Activated naive CD8-positive, alpha-beta T cell (primary cell): ENCODE measurements around the gene ZIM2.
"Not testable (repeated sequence)": the region's sequence is repeated elsewhere in the genome, so short reads cannot be mapped to it uniquely, and the experiment has no call there.

Source experiments
- H3K27ac Mint-ChIP-seq: one replicate; pipeline ENCODE4 v1.8.0; 2021; ENCODE audit warnings: mixed read lengths
- H3K27me3 Mint-ChIP-seq: one replicate; pipeline ENCODE4 v1.8.0; 2021; ENCODE audit warnings: mixed read lengths
- H3K36me3 Mint-ChIP-seq: one replicate; pipeline ENCODE4 v1.8.0; 2021; ENCODE audit warnings: mixed read lengths
- H3K4me1 Mint-ChIP-seq: one replicate; pipeline ENCODE4 v1.8.0; 2021; ENCODE audit warnings: low read depth, mixed read lengths
- H3K4me3 Mint-ChIP-seq: one replicate; pipeline ENCODE4 v1.8.0; 2021; ENCODE audit warnings: mild to moderate bottlenecking, mixed read lengths
- H3K9me3 Mint-ChIP-seq: one replicate; pipeline ENCODE4 v1.8.0; 2021; ENCODE audit warnings: low read depth, mixed read lengths

The ZIM2 gene

GRCh38 chr19:56840451-56841192, at the start of gene ZIM2, which contains the start of gene PEG3:
Gene ZIM2, minus strand, starts transcription at chr19:56840726. Its CDS starts 16,449 bp downstream, at chr19:56824277.
Gene PEG3, minus strand, starts transcription at chr19:56840726. Its CDS starts 16,071 bp downstream, at chr19:56824655.
- Mint-ChIP-seq H3K4me3 (no peak within 1 kb of the TSS), H3K9me3 (peaks cover 19% of the 10 kb centered on the region), H3K27me3 (peaks cover 12% of the 10 kb centered on the region)

GRCh38 chr19:56885173-56885985, 44.9 kb upstream of the ZIM2 start:
- H3K27me3 Mint-ChIP-seq, result peaks cover 2% of the 10 kb centered on the region
- no peaks in the 10 kb centered on the region for H3K4me1 Mint-ChIP-seq
- peaks cover 15% of the 10 kb centered on the region for H3K9me3 Mint-ChIP-seq
- no peak overlapping the region for H3K4me3 Mint-ChIP-seq
- H3K36me3 Mint-ChIP-seq, result peaks cover 9% of the 10 kb centered on the region
- no peak overlapping the region for H3K27ac Mint-ChIP-seq

More at GRCh38 chr19:56840451-56841192, at the start of gene ZIM2, which contains the start of gene PEG3:
- Mint-ChIP-seq H3K4me1 (peaks cover 2% of the 10 kb centered on the region), H3K36me3 (peaks cover 24% of the 10 kb centered on the region), H3K27ac (no peak within 1 kb of the TSS)

GRCh38 chr19:56884441-56884840, 43.9 kb upstream of the ZIM2 start:
- Mint-ChIP-seq H3K9me3 (peaks cover 13% of the 10 kb centered on the region), H3K4me1 (no peaks in the 10 kb centered on the region)

DNA sequence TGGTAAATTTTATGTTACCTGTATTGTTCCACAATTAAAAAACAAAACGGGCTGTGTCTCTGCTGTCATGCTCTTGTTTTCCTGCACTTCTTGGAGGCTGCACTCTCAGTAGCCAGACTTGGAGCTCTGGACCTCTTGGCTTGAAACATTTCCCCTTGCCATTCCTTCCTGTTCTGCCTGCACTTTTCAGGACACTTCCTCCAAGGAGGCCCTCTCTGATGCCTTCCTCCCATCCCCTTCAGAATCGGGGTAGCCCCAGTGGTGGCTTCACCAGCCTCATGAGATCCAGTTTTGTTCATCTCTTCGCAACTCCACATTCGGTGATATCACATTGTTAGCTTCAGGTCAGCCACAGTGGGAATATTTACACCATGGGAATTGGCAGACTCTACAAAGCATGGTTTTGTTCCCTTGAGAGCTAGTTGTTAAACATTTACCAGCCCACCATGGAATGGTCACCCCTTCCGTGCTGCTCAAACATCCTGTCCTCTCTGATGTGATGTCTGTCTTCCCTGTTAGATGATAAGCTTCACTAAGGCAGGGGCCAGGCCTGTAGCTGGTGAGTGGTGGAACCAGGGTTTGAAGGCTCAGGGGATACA, 40.2 kb upstream of the ZIM2 start:
- Mint-ChIP-seq H3K9me3 (peaks cover 13% of the 10 kb centered on the region), H3K4me3 (no peak overlapping the region), H3K4me1 (no peaks in the 10 kb centered on the region), H3K36me3 (peaks cover 9% of the 10 kb centered on the region), H3K27ac (no peak overlapping the region), H3K27me3 (no peaks in the 10 kb centered on the region)

More at GRCh38 chr19:56884441-56884840, 43.9 kb upstream of the ZIM2 start:
- H3K27ac Mint-ChIP-seq, result no peak overlapping the region
- peaks cover 9% of the 10 kb centered on the region for H3K36me3 Mint-ChIP-seq
- H3K27me3 Mint-ChIP-seq, result peaks cover 2% of the 10 kb centered on the region
- H3K4me3 Mint-ChIP-seq, result no peak overlapping the region

DNA sequence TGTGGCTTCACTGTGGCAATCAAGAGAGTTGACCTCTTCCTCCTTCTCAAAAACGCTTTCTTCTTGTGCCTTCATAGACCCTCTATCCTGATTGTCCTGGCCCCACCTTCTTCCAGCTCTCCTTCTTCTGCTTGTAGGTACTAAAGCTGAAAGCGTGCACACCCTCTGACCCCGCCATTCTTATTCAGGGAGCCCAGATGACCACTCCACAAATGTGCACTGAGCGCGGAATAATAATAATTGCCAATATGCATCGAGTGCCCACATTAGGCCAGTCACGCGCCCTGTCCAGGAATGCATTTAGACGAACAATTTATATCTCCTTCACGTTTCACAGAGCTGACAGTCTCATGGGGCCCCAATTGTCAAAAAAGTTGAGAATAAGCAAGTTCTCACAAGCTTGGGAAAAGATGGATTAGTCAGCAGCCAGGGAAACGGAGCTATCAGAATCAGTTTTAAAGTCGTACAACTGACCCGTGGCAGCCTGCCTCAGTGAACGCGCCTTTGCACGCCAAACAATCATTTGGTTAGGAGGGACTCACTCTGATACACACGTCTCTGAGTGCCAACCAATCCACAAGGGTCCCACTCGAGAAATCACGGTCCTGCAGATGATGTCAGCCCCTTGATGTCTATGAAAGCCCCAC, 36.7 kb upstream of the ZIM2 start:
- Mint-ChIP-seq H3K4me3 (no peak overlapping the region), H3K4me1 (no peaks in the 10 kb centered on the region), H3K36me3 (peaks cover 11% of the 10 kb centered on the region), H3K27me3 (no peaks in the 10 kb centered on the region), H3K9me3 (peaks cover 18% of the 10 kb centered on the region), H3K27ac (no peak overlapping the region)

GRCh38 chr19:56875717-56876116, 35.2 kb upstream of the ZIM2 start:
- H3K36me3 Mint-ChIP-seq, result peaks cover 15% of the 10 kb centered on the region
- H3K27me3 Mint-ChIP-seq, result peaks cover under 1% of the 10 kb centered on the region
- H3K4me3 Mint-ChIP-seq, result no peak overlapping the region
- peaks cover 23% of the 10 kb centered on the region for H3K9me3 Mint-ChIP-seq
- no peaks in the 10 kb centered on the region for H3K4me1 Mint-ChIP-seq
- no peak overlapping the region for H3K27ac Mint-ChIP-seq

DNA sequence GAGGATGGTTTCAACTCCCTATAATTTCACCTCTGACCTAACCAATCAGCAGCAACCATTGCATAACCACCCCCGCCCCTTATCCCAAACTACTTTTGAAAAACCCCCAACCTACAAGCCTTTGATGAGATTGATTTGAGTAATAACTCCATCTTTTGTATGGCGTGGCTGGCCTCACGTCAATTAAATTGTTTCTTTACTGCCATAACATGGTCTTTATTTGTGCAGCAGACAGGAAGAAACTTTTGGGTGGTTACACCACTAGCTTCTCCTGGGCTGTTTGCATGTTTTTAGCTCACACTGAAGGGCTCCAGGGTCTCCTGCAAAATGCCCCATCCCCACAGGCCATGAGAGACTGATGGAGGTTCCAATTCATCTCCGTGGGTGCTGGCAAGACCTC, 34.0 kb upstream of the ZIM2 start:
- no peaks in the 10 kb centered on the region for H3K4me1 Mint-ChIP-seq
- no peak overlapping the region for H3K27ac Mint-ChIP-seq
- peaks cover 30% of the 10 kb centered on the region for H3K9me3 Mint-ChIP-seq

GRCh38 chr19:56873493-56873892, 33.0 kb upstream of the ZIM2 start:
- peaks cover 19% of the 10 kb centered on the region for H3K36me3 Mint-ChIP-seq
- H3K9me3 Mint-ChIP-seq, result peaks cover 30% of the 10 kb centered on the region
- H3K4me1 Mint-ChIP-seq, result no peaks in the 10 kb centered on the region
- no peak overlapping the region for H3K4me3 Mint-ChIP-seq
- H3K27ac Mint-ChIP-seq, result no peak overlapping the region
- H3K27me3 Mint-ChIP-seq, result peaks cover 2% of the 10 kb centered on the region

More for the DNA sequence above, 34.0 kb upstream of the ZIM2 start:
- peaks cover 2% of the 10 kb centered on the region for H3K27me3 Mint-ChIP-seq
- no peak overlapping the region for H3K4me3 Mint-ChIP-seq
- peaks cover 19% of the 10 kb centered on the region for H3K36me3 Mint-ChIP-seq

- Mint-ChIP-seq H3K4me1 (no peaks in the 10 kb centered on the region), H3K27me3 (peaks cover 2% of the 10 kb centered on the region), H3K9me3 (peaks cover 39% of the 10 kb centered on the region), H3K36me3 (peaks cover 16% of the 10 kb centered on the region), H3K4me3 (no peak overlapping the region), H3K27ac (no peak overlapping the region)
Measured at GRCh38 chr19:56869886-56870285, 29.4 kb upstream of the ZIM2 start.

DNA sequence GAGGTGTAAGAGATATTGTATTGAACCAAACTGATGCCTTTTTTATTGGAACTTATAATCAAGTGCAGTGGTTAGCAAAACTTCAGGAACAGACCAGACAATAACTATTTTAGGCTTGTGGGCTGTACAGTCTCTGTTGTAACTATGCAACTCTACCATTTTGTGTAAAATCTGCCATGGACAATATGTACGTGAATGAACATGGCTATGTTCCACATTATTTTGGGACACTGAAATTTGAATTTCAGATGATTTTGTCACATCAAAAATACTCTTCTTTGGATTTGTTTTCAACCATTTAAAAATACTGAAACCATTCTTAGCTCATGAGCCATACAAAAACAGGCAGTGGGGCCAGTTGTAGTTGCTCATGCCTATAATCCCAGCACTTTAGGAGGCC, 27.9 kb upstream of the ZIM2 start:
- peaks cover 33% of the 10 kb centered on the region for H3K9me3 Mint-ChIP-seq
- H3K4me1 Mint-ChIP-seq, result no peaks in the 10 kb centered on the region
- H3K27me3 Mint-ChIP-seq, result peaks cover 2% of the 10 kb centered on the region

GRCh38 chr19:56866538-56866937, 26.0 kb upstream of the ZIM2 start:
- Mint-ChIP-seq H3K36me3 (peaks cover 14% of the 10 kb centered on the region), H3K27me3 (peaks cover 2% of the 10 kb centered on the region), H3K9me3 (peaks cover 28% of the 10 kb centered on the region), H3K4me1 (no peaks in the 10 kb centered on the region), H3K4me3 (no peak overlapping the region), H3K27ac (no peak overlapping the region)

More for the DNA sequence above, 27.9 kb upstream of the ZIM2 start:
- Mint-ChIP-seq H3K36me3 (peaks cover 19% of the 10 kb centered on the region), H3K27ac (no peak overlapping the region), H3K4me3 (no peak overlapping the region)

GRCh38 chr19:56864443-56865125, 24.1 kb upstream of the ZIM2 start:
- Mint-ChIP-seq H3K4me3 (no peak overlapping the region), H3K9me3 (peaks cover 19% of the 10 kb centered on the region), H3K27ac (no peak overlapping the region), H3K4me1 (no peaks in the 10 kb centered on the region), H3K27me3 (no peaks in the 10 kb centered on the region), H3K36me3 (peaks cover 5% of the 10 kb centered on the region)

DNA sequence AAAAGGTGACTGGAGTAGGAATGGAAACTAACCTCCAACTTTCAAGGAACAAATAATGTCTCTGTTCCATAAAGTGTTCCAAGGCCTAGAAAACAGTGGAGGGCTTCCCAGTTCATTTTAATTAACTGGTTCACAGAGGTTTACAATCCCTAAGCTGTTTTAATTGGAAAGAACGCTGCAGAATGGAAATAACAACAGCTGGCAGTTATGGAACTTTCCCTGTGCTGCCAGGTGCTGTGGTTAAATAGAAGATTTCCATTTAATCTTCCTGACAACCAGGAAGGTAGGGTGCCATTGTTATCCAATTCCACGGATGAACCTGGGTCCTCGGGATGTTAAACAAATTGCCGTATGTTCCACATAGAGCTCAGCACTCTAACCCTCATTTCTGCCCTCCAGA, 22.2 kb upstream of the ZIM2 start:
- H3K4me1 Mint-ChIP-seq, result no peaks in the 10 kb centered on the region
- H3K27me3 Mint-ChIP-seq, result no peaks in the 10 kb centered on the region
- H3K36me3 Mint-ChIP-seq, result peaks cover 7% of the 10 kb centered on the region
- no peak overlapping the region for H3K27ac Mint-ChIP-seq
- peaks cover 28% of the 10 kb centered on the region for H3K9me3 Mint-ChIP-seq
- H3K4me3 Mint-ChIP-seq, result no peak overlapping the region

DNA sequence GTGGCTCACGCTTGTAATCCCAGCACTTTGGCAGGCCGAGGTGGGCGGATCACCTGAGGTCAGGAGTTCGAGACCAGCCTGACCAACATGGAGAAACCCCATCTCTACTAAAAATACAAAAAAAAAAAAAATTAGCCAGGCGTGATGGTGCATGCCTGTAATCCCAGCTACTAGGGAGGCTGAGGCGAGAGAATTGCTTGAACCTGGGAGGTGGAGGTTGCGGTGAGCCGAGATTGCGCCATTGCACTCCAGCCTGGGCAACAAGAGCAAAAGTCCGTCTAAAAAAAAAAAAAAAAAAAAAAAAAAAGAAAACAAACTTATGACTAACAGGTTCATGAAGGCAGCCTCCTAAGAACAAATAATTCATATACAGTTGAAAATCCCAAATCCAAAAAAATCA, 19.9 kb upstream of the ZIM2 start:
- H3K27me3 Mint-ChIP-seq, result not testable (repeated sequence)

More for the DNA sequence above, 19.9 kb upstream of the ZIM2 start:
- peaks cover 28% of the 10 kb centered on the region for H3K9me3 Mint-ChIP-seq
- not testable (repeated sequence) for H3K4me1 Mint-ChIP-seq, H3K4me3 Mint-ChIP-seq, H3K36me3 Mint-ChIP-seq, H3K27ac Mint-ChIP-seq
